Measurements from ENCODE around the gene CFHR3.
"Not testable (repeated sequence)": the region's sequence is repeated elsewhere in the genome, so short reads cannot be mapped to it uniquely, and the experiment has no call there.

- not testable (repeated sequence) for TF ChIP-seq CTCF, POLR2A (IDR thresholded peaks at IDR 0.05)
Measured at GRCh38 chr1:196791252-196791651, 16.6 kb downstream of the CFHR3 start.
